Endothelial cell (in vitro differentiated cells): Measurements from ENCODE around the gene SYNJ1. TPM values are rescaled to one million over a fixed set of nuclear protein-coding genes. Genes with fewer than 3 reads are reported as not detected.
"Not testable (repeated sequence)": the region's sequence is repeated elsewhere in the genome, so short reads cannot be mapped to it uniquely, and the experiment has no call there.

ENCODE experiments used
- DNase-seq: peaks from one replicate; pipeline ENCODE4 v3.0.0; 2021; ENCODE audit warnings: low spot score
- H3K27ac Mint-ChIP-seq: one replicate; pipeline ENCODE4 v1.8.0; 2021; ENCODE audit warnings: mixed read lengths, inconsistent platforms; ENCODE audit not compliant: unreplicated experiment
- H3K27me3 Mint-ChIP-seq: one replicate; pipeline ENCODE4 v1.8.0; 2021; ENCODE audit warnings: mild to moderate bottlenecking, moderate library complexity, mixed read lengths, inconsistent platforms; ENCODE audit not compliant: unreplicated experiment
- H3K36me3 Mint-ChIP-seq: one replicate; pipeline ENCODE4 v1.8.0; 2021; ENCODE audit warnings: mild to moderate bottlenecking, low read depth, mixed read lengths, inconsistent platforms; ENCODE audit not compliant: unreplicated experiment
- H3K4me1 Mint-ChIP-seq: one replicate; pipeline ENCODE4 v1.8.0; 2021; ENCODE audit warnings: mild to moderate bottlenecking, mixed read lengths, inconsistent platforms; ENCODE audit not compliant: unreplicated experiment
- H3K4me3 Mint-ChIP-seq: one replicate; pipeline ENCODE4 v1.8.0; 2021; ENCODE audit warnings: mild to moderate bottlenecking, mixed read lengths, inconsistent platforms; ENCODE audit not compliant: unreplicated experiment
- H3K9me3 Mint-ChIP-seq: one replicate; pipeline ENCODE4 v1.8.0; 2021; ENCODE audit warnings: mixed read lengths, inconsistent platforms; ENCODE audit not compliant: unreplicated experiment
- CTCF ChIP-seq: fragments of 200-600 bp; sonication (generic); IDR thresholded peaks from one replicate; pipeline ENCODE4 v1.5.0; 2021; ENCODE audit warnings: antibody characterized with exemption; ENCODE audit not compliant: unreplicated experiment
- long read RNA-seq: library from polyadenylated mRNA; unstranded; transcript quantifications from one replicate; pipeline ENCODE4 v2.0.0, GENCODE V29; 2020; ENCODE audit not compliant: unreplicated experiment
- total RNA-seq: library from RNA; stranded (reverse); fragmentation: NEBNext Ultra II Directional; extraction: Animal tissue kit (Norgen Biotek cat#: 25700); gene quantifications from one replicate; pipeline ENCODE4 v1.2.1, GENCODE V29; 2021; ENCODE audit not compliant: unreplicated experiment

The SYNJ1 gene
- total RNA-seq = 23.0 TPM
- long read RNA-seq, partial matches to known transcripts = 1 of 1 reads
- long read RNA-seq, other reads (novel, unspliced or antisense) = 0 of 1 reads

- DNase-seq = peak; percentile 97
- peaks cover 8% of the 10 kb centered on the region for H3K36me3 Mint-ChIP-seq
- no peak for TF ChIP-seq CTCF
- peak within 1 kb of the TSS; percentile 91 for H3K27ac Mint-ChIP-seq
- H3K27me3 Mint-ChIP-seq = peaks cover 8% of the 10 kb centered on the region
- peak within 1 kb of the TSS; percentile 99 for H3K4me3 Mint-ChIP-seq
- H3K4me1 Mint-ChIP-seq = peaks cover 25% of the 10 kb centered on the region
- no peaks in the 10 kb centered on the region for H3K9me3 Mint-ChIP-seq
These were observed at the start of gene SYNJ1 for GRCh38 chr21:32727687-32728455. TSS of gene SYNJ1 (minus strand) at chr21:32728013. CDS start at chr21:32726895, 1,118 bp downstream.

GRCh38 chr21:32777269-32777668 is 49.5 kb upstream of the SYNJ1 start:
- no peak for DNase-seq
- Mint-ChIP-seq H3K4me1 (no peaks in the 10 kb centered on the region), H3K9me3 (no peaks in the 10 kb centered on the region), H3K36me3 (no peaks in the 10 kb centered on the region), H3K4me3 (no peak overlapping the region), H3K27me3 (no peaks in the 10 kb centered on the region), H3K27ac (no peak overlapping the region)
- no peak for TF ChIP-seq CTCF

GRCh38 chr21:32776743-32777142 is 48.9 kb upstream of the SYNJ1 start:
- Mint-ChIP-seq H3K36me3 (no peaks in the 10 kb centered on the region), H3K9me3 (no peaks in the 10 kb centered on the region), H3K4me1 (peaks cover 3% of the 10 kb centered on the region), H3K27ac (no peak overlapping the region), H3K27me3 (peaks cover 3% of the 10 kb centered on the region), H3K4me3 (no peak overlapping the region)
- no peak for TF ChIP-seq CTCF
- DNase-seq = no peak

GRCh38 chr21:32773048-32773344 is 45.2 kb upstream of the SYNJ1 start:
- not testable (repeated sequence) for H3K9me3 Mint-ChIP-seq, DNase-seq, H3K27me3 Mint-ChIP-seq, H3K27ac Mint-ChIP-seq
- Mint-ChIP-seq H3K4me3 (peak overlapping the region; percentile 51), H3K36me3 (peaks cover 14% of the 10 kb centered on the region), H3K4me1 (peaks cover 23% of the 10 kb centered on the region)

GRCh38 chr21:32772281-32773047 is 44.7 kb upstream of the SYNJ1 start:
- TF ChIP-seq CTCF = no peak
- no peaks in the 10 kb centered on the region for H3K9me3 Mint-ChIP-seq
- H3K36me3 Mint-ChIP-seq = peaks cover 14% of the 10 kb centered on the region
- H3K27me3 Mint-ChIP-seq = peaks cover 7% of the 10 kb centered on the region
- DNase-seq = peak; percentile 7
- peak overlapping the region; percentile 96 for H3K27ac Mint-ChIP-seq
- peaks cover 26% of the 10 kb centered on the region for H3K4me1 Mint-ChIP-seq
- H3K4me3 Mint-ChIP-seq = peak overlapping the region; percentile 98
